Epithelial cell of proximal tubule (primary cell): ENCODE data around the gene FXYD1. TPM values are rescaled to one million over a fixed set of nuclear protein-coding genes. Genes with fewer than 3 reads are reported as not detected.

Source experiments
- DNase-seq: peaks from one replicate; pipeline ENCODE4 v3.0.0-alpha.2; 2011; ENCODE audit warnings: low read depth
- H3K4me3 ChIP-seq: 2 replicates; pipeline ENCODE4 v1.5.1; 2011; ENCODE audit warnings: low read depth, mild to moderate bottlenecking, low read length
- total RNA-seq: library from RNA; depleted of rRNA; stranded (reverse); fragments of >200 nt; gene quantifications from 2 replicates; pipeline ENCODE4 v1.2.3, GENCODE V29; 2015
- TF ChIP-seq, protein P1 (sequence below): conservative IDR thresholded peaks from 2 replicates; pipeline ENCODE4 v1.5.1; 2012; ENCODE audit warnings: low read depth, mild to moderate bottlenecking, low read length

Gene FXYD1
- total RNA-seq, 1 donor from 2014 or later: not detected

DNA sequence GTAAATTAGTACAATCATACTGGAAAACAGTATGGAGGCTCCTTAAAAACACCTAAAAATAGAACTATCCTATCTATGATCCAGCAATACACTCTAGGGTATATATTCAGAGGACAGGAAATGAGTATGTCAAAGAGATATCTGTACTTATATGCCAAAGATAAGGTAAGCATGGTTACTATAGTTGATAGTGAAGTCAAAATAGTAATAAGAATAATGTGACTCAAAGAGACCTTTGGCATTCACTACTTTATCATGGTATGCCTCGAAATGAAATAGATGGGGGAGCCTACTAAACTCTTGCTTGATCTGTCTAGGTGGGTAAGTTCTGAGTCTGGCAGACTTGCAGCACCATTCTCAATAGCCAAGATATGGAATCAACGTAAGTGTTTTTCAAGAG is 46.3 kb downstream of the FXYD1 start:
- TF ChIP-seq, protein P1, sequence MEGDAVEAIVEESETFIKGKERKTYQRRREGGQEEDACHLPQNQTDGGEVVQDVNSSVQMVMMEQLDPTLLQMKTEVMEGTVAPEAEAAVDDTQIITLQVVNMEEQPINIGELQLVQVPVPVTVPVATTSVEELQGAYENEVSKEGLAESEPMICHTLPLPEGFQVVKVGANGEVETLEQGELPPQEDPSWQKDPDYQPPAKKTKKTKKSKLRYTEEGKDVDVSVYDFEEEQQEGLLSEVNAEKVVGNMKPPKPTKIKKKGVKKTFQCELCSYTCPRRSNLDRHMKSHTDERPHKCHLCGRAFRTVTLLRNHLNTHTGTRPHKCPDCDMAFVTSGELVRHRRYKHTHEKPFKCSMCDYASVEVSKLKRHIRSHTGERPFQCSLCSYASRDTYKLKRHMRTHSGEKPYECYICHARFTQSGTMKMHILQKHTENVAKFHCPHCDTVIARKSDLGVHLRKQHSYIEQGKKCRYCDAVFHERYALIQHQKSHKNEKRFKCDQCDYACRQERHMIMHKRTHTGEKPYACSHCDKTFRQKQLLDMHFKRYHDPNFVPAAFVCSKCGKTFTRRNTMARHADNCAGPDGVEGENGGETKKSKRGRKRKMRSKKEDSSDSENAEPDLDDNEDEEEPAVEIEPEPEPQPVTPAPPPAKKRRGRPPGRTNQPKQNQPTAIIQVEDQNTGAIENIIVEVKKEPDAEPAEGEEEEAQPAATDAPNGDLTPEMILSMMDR: no peak
- no peak overlapping the region for H3K4me3 ChIP-seq
- DNase-seq: no peak

Other genes with a start within 250 kb of the FXYD1 start
- gene ZNF30, start 211.9 kb upstream of the FXYD1 start, total RNA-seq: 0.87 and 1.2 TPM in 2 replicates
- 3.3 and 4.1 TPM in 2 replicates for gene ZNF792, start 174.6 kb upstream of the FXYD1 start, total RNA-seq
- gene GRAMD1A, start 138.5 kb upstream of the FXYD1 start, total RNA-seq: 55.0 and 67.7 TPM in 2 replicates
- 1.3 and 1.5 TPM in 2 replicates for gene SCN1B, start 108.4 kb upstream of the FXYD1 start, total RNA-seq
- 2.0 TPM in 1 of 2 replicates, not detected in the other for gene HPN, start 97.1 kb upstream of the FXYD1 start, total RNA-seq
- gene FXYD3, start 23.0 kb upstream of the FXYD1 start, total RNA-seq: 1.0 TPM in 1 of 2 replicates, not detected in the other
- not detected in 2 replicates for gene LGI4, start 3.8 kb upstream of the FXYD1 start, total RNA-seq
- gene FXYD7, start 4.4 kb downstream of the FXYD1 start, total RNA-seq: not detected in 2 replicates
- gene FXYD5, start 15.9 kb downstream of the FXYD1 start, total RNA-seq: 107 and 167 TPM in 2 replicates
- not detected in 2 replicates for gene FAM187B, start 89.9 kb downstream of the FXYD1 start, total RNA-seq
- gene LSR, start 110.2 kb downstream of the FXYD1 start, total RNA-seq: 97.1 and 106 TPM in 2 replicates
- gene USF2, start 130.1 kb downstream of the FXYD1 start, total RNA-seq: 62.9 and 67.6 TPM in 2 replicates
- gene HAMP, start 143.7 kb downstream of the FXYD1 start, total RNA-seq: not detected in 2 replicates
- gene MAG, start 153.3 kb downstream of the FXYD1 start, total RNA-seq: 3.8 TPM in 1 of 2 replicates, not detected in the other
- 0.23 and 4.8 TPM in 2 replicates for gene CD22, start 190.4 kb downstream of the FXYD1 start, total RNA-seq
- gene FFAR1, start 209.1 kb downstream of the FXYD1 start, total RNA-seq: 0.06 TPM in 1 of 2 replicates, not detected in the other
- not detected in 2 replicates for gene FFAR3, start 219.6 kb downstream of the FXYD1 start, total RNA-seq
- not detected in 2 replicates for gene GPR42, start 232.2 kb downstream of the FXYD1 start, total RNA-seq